GM12801 (cell line): ENCODE results near the gene AARS2.

Experiments used
- TF ChIP-seq, protein P1 (sequence below): IDR thresholded peaks from one replicate; pipeline ENCODE4 v1.5.1; 2011; ENCODE audit warnings: control low read depth; ENCODE audit not compliant: insufficient read length; ENCODE audit errors: extremely low read depth

Gene AARS2

DNA sequence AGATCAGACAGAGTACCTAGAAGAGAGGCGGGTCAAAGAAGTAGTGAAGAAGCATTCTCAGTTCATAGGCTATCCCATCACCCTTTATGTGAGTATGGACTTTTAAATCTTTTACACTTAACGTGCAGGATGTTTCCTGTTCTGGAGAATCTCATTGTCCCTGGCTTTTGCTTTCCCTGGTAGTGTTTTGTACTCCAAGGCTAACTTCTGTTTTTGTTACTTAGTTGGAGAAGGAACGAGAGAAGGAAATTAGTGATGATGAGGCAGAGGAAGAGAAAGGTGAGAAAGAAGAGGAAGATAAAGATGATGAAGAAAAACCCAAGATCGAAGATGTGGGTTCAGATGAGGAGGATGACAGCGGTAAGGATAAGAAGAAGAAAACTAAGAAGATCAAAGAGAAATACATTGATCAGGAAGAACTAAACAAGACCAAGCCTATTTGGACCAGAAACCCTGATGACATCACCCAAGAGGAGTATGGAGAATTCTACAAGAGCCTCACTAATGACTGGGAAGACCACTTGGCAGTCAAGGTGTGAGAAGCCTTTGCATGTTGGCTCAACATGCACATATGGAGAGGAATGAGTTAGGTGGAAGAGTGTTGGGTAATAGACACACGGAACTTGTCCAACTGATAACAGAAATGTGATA lies 63.0 kb downstream of the AARS2 start:
- TF ChIP-seq, protein P1, sequence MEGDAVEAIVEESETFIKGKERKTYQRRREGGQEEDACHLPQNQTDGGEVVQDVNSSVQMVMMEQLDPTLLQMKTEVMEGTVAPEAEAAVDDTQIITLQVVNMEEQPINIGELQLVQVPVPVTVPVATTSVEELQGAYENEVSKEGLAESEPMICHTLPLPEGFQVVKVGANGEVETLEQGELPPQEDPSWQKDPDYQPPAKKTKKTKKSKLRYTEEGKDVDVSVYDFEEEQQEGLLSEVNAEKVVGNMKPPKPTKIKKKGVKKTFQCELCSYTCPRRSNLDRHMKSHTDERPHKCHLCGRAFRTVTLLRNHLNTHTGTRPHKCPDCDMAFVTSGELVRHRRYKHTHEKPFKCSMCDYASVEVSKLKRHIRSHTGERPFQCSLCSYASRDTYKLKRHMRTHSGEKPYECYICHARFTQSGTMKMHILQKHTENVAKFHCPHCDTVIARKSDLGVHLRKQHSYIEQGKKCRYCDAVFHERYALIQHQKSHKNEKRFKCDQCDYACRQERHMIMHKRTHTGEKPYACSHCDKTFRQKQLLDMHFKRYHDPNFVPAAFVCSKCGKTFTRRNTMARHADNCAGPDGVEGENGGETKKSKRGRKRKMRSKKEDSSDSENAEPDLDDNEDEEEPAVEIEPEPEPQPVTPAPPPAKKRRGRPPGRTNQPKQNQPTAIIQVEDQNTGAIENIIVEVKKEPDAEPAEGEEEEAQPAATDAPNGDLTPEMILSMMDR, result no peak
